HG03378 (cell line): ENCODE measurements around the gene SARDH.
"Not testable (repeated sequence)": the region's sequence is repeated elsewhere in the genome, so short reads cannot be mapped to it uniquely, and the experiment has no call there.

Experiments
- ATAC-seq: cut with Tn5 transposase; IDR thresholded peaks from one replicate; pipeline ENCODE4 v1.9.1; 2021; ENCODE audit warnings: mild to moderate bottlenecking, moderate library complexity; ENCODE audit not compliant: unreplicated experiment

Gene SARDH

DNA sequence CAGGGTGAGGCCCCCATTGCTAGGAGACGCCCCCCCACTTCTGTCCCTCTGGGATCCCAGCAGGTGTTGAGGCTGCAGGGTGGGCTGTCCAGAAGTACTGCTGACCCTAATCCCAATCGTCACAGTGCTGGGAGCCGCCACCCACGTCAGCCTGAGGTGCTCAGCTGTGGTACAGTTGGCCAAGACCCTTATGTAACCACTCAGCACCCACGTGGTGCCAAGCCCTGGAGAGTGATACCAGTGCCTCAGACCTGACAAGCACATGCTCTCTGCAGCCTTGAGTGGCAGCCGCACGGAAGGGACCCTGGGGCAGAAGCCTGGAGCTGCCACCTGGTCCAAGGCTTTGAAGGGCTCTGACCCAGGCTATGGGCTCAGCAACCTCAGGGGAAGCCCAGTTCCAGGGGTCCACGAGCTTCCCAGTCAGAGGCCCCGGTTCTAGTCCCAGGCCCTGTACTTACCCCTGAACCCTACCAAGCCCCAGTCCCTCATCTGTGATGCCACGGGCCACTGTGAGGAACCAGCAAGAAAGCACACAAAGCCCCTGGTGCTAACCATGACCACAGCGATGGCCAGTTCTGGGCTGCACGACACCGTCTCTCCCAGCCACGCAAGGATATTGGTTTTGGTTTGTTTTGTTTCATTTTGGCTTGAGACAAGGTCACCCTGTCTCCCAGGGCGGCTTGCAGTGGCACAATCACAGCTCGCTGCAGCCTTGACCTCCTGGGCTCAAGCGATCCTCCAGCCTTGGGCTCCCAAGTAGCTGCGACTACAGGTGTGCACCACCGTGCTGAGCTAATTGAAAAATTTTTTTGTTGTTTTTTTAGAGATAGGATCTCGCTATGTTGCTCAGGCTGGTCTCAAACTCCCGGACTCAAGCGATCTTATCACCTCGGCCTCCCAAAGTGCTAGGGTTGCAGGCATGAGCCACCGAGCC is 51.2 kb downstream of the SARDH start:
- no peak for ATAC-seq

DNA sequence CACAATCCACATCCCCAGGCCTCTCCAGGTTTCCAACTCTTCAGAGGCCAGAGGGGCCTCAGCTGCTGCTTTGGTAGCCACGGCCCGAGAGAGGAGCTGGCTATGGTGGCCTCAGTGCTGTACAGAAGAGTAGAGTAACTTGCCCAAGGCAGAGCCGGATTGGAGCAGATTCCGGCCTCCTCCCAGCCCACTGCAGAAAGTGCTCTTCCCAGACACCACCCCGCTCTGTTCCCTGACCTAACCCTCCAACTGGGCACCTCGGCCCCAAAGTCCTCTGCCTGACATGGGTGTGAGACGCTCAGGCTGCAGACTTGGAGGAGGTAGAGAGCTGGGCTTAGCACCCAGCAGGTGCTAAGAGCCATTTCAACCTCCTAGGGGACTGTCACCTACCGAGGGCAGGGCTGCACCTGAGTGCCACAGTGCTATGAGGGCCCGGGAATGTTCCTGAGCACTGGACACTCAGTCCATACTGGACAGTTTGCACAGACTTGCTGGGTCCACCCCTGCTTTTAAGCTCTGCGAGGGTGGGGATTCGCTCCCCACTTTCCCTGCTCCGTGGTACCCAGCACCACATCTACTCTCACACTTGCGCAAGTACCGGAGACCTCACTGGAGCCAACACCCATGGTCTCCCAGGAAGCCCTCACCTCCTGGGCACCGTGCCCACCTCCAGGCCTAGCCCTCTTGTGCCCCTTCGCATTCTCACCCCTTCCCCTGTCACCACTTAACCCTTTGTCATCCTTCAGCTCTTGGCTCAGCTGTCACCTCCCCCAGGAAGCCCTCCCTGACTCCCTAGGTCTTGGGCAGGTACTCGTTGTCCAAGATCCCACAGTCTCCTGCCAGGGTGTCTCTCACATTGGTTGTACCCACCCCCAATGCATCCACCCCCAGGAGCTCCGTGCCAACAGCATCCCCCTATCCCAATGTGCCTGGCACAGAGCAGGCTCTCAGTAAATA is 52.2 kb downstream of the SARDH start:
- no peak for ATAC-seq

DNA sequence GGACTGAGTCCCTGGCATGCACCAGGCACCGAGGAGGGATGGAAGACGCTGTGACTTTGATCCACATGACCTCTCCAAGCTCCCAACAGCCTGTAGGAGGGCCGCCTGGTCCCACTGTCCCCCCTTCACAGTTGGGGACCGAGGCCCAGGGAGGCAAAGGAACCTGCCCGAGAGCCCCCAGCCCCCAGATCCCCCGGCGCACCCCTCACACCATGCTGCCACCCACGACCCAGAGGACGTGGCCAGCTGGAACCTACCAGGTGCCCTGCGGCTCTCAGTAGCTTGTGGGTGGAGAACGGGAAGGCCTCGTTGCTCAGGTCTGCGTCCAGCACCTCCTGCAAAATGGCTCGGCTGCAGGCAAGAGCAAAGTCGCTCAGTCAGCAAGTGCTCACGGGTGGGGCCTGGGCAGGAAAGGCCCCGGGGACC is 53.2 kb downstream of the SARDH start:
- no peak for ATAC-seq

DNA sequence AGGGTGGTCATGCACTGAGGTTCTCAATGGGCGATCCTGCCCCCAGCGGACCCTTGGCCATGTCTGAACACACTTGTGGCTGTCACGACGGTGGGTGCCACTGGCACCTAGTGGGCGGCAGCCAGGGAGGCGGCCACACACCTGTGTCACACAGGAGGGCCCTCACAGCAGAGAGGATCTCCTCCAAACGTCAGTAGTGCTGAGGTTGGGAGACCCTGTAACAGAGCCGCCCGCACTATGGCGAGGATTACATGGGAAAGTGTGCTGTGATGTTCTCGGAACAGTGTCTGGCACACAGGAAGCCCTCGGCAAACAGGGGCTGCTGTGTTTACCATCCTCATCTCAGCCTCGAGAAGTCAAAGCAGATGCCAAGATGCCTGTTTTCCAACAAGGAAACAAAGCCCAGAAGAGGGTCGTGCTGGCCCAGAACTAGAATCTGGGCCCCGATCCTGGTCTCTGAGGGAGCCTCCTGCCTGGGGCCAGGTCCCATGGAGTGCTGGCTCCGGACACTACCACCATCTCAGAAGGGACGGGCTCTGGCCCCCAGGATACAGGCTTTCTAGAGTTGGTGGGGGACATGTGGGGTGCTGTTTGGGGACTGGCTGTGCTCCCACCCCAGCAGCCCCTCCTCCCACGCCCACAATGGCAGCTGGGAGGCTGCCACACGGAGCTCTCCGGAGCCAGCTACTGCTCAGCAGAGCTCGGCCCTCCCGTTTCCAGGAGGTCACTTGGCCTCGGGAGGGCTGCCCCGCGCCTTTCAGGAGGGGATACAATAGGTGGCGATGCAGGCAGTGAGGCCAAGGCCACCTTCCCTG is 53.8 kb downstream of the SARDH start:
- no peak for ATAC-seq

GRCh38 chr9:133683586-133684120 is 54.5 kb downstream of the SARDH start:
- no peak for ATAC-seq

DNA sequence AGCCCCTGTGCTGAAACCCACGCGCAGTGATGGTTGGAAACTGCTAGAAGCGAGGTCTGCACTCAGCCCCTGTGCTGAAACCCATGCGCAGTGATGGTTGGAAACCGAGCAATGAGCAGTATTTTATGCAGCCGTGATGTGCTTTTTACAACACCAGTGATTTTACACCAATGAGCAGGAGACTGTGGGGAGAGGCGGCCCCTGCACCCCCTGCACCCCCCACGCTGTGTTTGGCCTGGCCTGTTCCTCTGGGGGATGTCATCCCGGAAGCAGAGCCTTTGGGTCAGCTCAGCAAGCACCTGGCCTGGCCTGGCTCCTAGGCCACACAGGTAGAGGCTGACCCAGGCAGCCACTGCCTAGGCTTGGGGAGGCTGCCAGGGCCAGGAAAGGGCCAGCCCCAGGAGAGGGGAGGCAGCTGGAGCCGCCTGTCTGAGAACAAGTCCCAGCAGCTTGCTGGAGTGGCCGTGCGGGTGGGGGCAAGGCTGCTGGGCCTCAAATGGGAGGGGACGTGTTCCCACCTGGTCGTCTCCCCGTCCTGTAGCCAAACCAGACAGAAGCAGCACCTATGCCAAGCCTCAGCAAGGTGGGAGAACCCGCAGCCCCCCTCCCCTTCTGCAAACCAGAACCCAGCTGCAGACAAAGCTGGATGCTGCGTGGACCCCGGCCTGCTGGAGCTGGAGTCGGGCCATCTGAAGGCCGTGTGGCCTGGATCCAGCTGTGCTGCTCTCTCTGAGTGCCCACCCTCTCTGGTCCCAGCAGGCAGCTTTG is 55.1 kb downstream of the SARDH start:
- ATAC-seq, result no peak

GRCh38 chr9:133681658-133682306 is 56.4 kb downstream of the SARDH start:
- ATAC-seq, result no peak

GRCh38 chr9:133680976-133681657 is 57.0 kb downstream of the SARDH start:
- ATAC-seq, result no peak

GRCh38 chr9:133680250-133680975 is 57.7 kb downstream of the SARDH start:
- no peak for ATAC-seq

- ATAC-seq, result no peak
Observed at GRCh38 chr9:133679466-133680061, 58.6 kb downstream of the SARDH start.

DNA sequence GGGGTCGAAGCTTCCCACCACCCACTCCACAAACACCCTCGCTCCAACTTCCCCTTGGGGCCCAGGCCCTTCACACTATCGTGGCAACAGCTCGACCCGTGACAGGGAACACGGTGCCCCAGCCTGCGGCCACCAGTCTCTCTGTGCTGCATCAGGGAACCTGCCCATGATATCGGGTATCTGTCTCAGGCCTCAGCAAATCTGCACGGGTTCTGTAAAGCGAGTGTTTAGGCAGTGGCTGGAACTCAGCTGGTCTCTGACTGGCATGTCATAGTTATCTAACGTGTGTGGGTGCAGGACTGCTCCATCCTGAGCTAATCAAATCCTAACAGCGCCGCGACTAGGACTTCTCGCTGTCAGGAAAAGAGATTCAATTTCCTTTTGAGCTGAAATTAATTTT is 59.1 kb downstream of the SARDH start:
- no peak for ATAC-seq

GRCh38 chr9:133677126-133678010 is 60.8 kb downstream of the SARDH start:
- ATAC-seq, result no peak

GRCh38 chr9:133676450-133676849 is 61.7 kb downstream of the SARDH start:
- no peak for ATAC-seq

GRCh38 chr9:133675796-133676195 is 62.4 kb downstream of the SARDH start:
- not testable (repeated sequence) for ATAC-seq

- ATAC-seq, result no peak
Observed at GRCh38 chr9:133674091-133674490, 64.1 kb downstream of the SARDH start.

- ATAC-seq, result no peak
Observed at GRCh38 chr9:133673258-133673655, 64.9 kb downstream of the SARDH start.
